ENCODE measurements around the gene MPC1.

- TF ChIP-seq EZH2 (IDR thresholded peaks at IDR 0.05; ENCODE audit: borderline replicate concordance, low read depth, low read length, severe bottlenecking) = no peak
- TF ChIP-seq CTCF (IDR thresholded peaks at IDR 0.05; ENCODE audit: extremely low read depth in 1 of 2, insufficient read depth in 1 of 2, low read depth in 1 of 2, low read length in 2 of 2) = no peak
These were observed 30.8 kb upstream of the MPC1 start for GRCh38 chr6:166413491-166413951.
